Transverse colon (tissue), 4 donors: ENCODE data around the gene CPAMD8.

Experiments used
- CTCF ChIP-seq, 5 experiments: fragments of 200-600 bp in 3 of 5; fragments of 450-650 bp in 2 of 5; sonication (generic) in 3 of 5; IDR thresholded peaks; 1 replicate in 2 of 5; 2 replicates in 3 of 5; pipeline ENCODE4 v1.5.1; 2016 to 2017; ENCODE audit warnings: antibody characterized with exemption in 5 of 5, inconsistent platforms in 3 of 5, mild to moderate bottlenecking in 2 of 5, moderate library complexity in 1 of 5
- POLR2AphosphoS5 ChIP-seq, 3 donors: sonication (generic); formaldehyde crosslinking; IDR thresholded peaks; one replicate each; pipeline ENCODE4 v1.6.1; 2016; ENCODE audit warnings: antibody characterized with exemption in 3 of 3

GRCh38 chr19:17001603-17002183, 24.9 kb downstream of the CPAMD8 start:
- TF ChIP-seq CTCF (IDR thresholded peaks at IDR 0.05) (no peak), POLR2AphosphoS5 (IDR thresholded peaks at IDR 0.05) (no peak)
